GM23338 (cell line): ENCODE data around the gene ZNF474. TPM values are rescaled to one million over a fixed set of nuclear protein-coding genes. Genes with fewer than 3 reads are reported as not detected.

Experiments
- ATAC-seq: fragments of 200-7000 bp; cut with Tn5 transposase; 3 replicates; pipeline ENCODE4 v1.9.1; 2020
- DNase-seq: peaks from one replicate; pipeline ENCODE4 v3.0.0-alpha.2; 2015; ENCODE audit warnings: low spot score
- H2AFZ ChIP-seq: fragments of 200-600 bp; sonication (generic); 2 replicates; pipeline ENCODE4 v1.8.0; 2016; ENCODE audit warnings: antibody characterized with exemption, mild to moderate bottlenecking, moderate library complexity
- H3F3A ChIP-seq: fragments of 200-600 bp; sonication (generic); replicated peaks from 2 replicates; pipeline ENCODE4 v1.8.0; 2017; ENCODE audit warnings: antibody characterized with exemption, mixed run types, low read depth
- H3K27ac ChIP-seq: fragments of 200-600 bp; sonication (generic); 2 replicates; pipeline ENCODE4 v1.6.1; 2016; ENCODE audit warnings: low read depth
- H3K27me3 ChIP-seq: fragments of 200-600 bp; sonication (generic); 2 replicates; pipeline ENCODE4 v1.8.0; 2016; ENCODE audit warnings: mild to moderate bottlenecking, mixed run types, moderate library complexity; ENCODE audit not compliant: insufficient read depth
- H3K36me3 ChIP-seq: fragments of 200-600 bp; sonication (generic); 2 replicates; pipeline ENCODE4 v1.8.0; 2016; ENCODE audit warnings: mild to moderate bottlenecking; ENCODE audit not compliant: insufficient read depth
- H3K4me1 ChIP-seq: fragments of 200-600 bp; sonication (generic); 2 replicates; pipeline ENCODE4 v1.8.0; 2016; ENCODE audit warnings: mild to moderate bottlenecking, moderate library complexity; ENCODE audit not compliant: insufficient read depth
- H3K4me2 ChIP-seq: fragments of 200-600 bp; sonication (generic); 2 replicates; pipeline ENCODE4 v1.7.1; 2017; ENCODE audit warnings: mixed run types
- H3K4me3 ChIP-seq: fragments of 200-600 bp; sonication (generic); 2 replicates; pipeline ENCODE4 v1.6.1; 2016; ENCODE audit warnings: mixed run types
- H3K79me2 ChIP-seq: fragments of 200-600 bp; sonication (generic); replicated peaks from 2 replicates; pipeline ENCODE4 v1.8.0; 2017; ENCODE audit warnings: mild to moderate bottlenecking; ENCODE audit not compliant: insufficient read depth
- H3K9me2 ChIP-seq: fragments of 200-600 bp; sonication (generic); 2 replicates; pipeline ENCODE4 v1.8.0; 2017; ENCODE audit not compliant: insufficient read depth
- H4K20me1 ChIP-seq: fragments of 200-600 bp; sonication (generic); replicated peaks from 2 replicates; pipeline ENCODE4 v1.8.0; 2017; ENCODE audit warnings: mild to moderate bottlenecking; ENCODE audit not compliant: insufficient read depth
- H3K27ac Mint-ChIP-seq: 2 replicates; pipeline ENCODE4 v1.8.0; 2020; ENCODE audit warnings: inconsistent platforms, mild to moderate bottlenecking, moderate library complexity, mixed read lengths
- H3K27me3 Mint-ChIP-seq: 3 replicates; pipeline ENCODE4 v1.8.0; 2022; ENCODE audit warnings: low read depth, mild to moderate bottlenecking, moderate library complexity, mixed read lengths, inconsistent platforms; ENCODE audit not compliant: insufficient read depth, poor library complexity
- H3K36me3 Mint-ChIP-seq: 3 replicates; pipeline ENCODE4 v1.8.0; 2021; ENCODE audit warnings: low read depth, mild to moderate bottlenecking, inconsistent platforms, moderate library complexity, mixed read lengths
- H3K4me1 Mint-ChIP-seq: 3 replicates; pipeline ENCODE4 v1.8.0; 2020; ENCODE audit warnings: mild to moderate bottlenecking, inconsistent platforms, mixed read lengths
- H3K4me3 Mint-ChIP-seq: 3 replicates; pipeline ENCODE4 v1.8.0; 2021; ENCODE audit warnings: moderate library complexity, mild to moderate bottlenecking, inconsistent platforms, mixed read lengths
- H3K9me3 Mint-ChIP-seq: 3 replicates; pipeline ENCODE4 v1.8.0; 2020; ENCODE audit warnings: moderate library complexity, mild to moderate bottlenecking, inconsistent platforms, mixed read lengths
- CREB1 ChIP-seq: fragments of 250-450 bp; sonication (Bioruptor Pico); IDR thresholded peaks from 2 replicates; pipeline ENCODE4 v1.5.0; 2020; ENCODE audit warnings: low read depth, mild to moderate bottlenecking, moderate library complexity
- CTCF ChIP-seq, 2 experiments: fragments of 200-600 bp in 1 of 2; sonication (generic) in 1 of 2; conservative IDR thresholded peaks; 2 replicates each; pipeline versions ENCODE4 v1.5.1 to v1.6.1; 2016 to 2017; ENCODE audit warnings: antibody characterized with exemption in 2 of 2, low read depth in 2 of 2, mild to moderate bottlenecking in 2 of 2, moderate library complexity in 1 of 2
- EZH2 ChIP-seq: fragments of 200-600 bp; sonication (generic); IDR thresholded peaks from one replicate; pipeline ENCODE4 v1.8.0; 2017; ENCODE audit warnings: antibody characterized with exemption, mild to moderate bottlenecking, low read depth; ENCODE audit not compliant: unreplicated experiment
- EZH2phosphoT487 ChIP-seq: fragments of 200-600 bp; sonication (generic); IDR thresholded peaks from one replicate; pipeline ENCODE4 v1.8.1; 2018; ENCODE audit warnings: antibody characterized with exemption; ENCODE audit not compliant: unreplicated experiment
- JUNB ChIP-seq: IDR thresholded peaks from one replicate; pipeline ENCODE4 v1.6.1; 2016; ENCODE audit warnings: antibody characterized with exemption; ENCODE audit not compliant: unreplicated experiment
- NANOG ChIP-seq: IDR thresholded peaks from 2 replicates; pipeline ENCODE4 v1.6.1; 2016; ENCODE audit warnings: antibody characterized with exemption, borderline replicate concordance
- STAT1 ChIP-seq: IDR thresholded peaks from one replicate; pipeline ENCODE4 v1.6.1; 2016; ENCODE audit warnings: antibody characterized with exemption; ENCODE audit not compliant: unreplicated experiment
- ZNF331 ChIP-seq: fragments of 250-450 bp; sonication (Bioruptor Pico); IDR thresholded peaks from 2 replicates; pipeline ENCODE4 v1.5.0; 2020; ENCODE audit warnings: low read depth, mild to moderate bottlenecking, moderate library complexity
- ZNF462 ChIP-seq: fragments of 250-450 bp; sonication (Bioruptor Pico); IDR thresholded peaks from 2 replicates; pipeline ENCODE4 v1.5.0; 2020; ENCODE audit warnings: mild to moderate bottlenecking, moderate library complexity
- polyA plus RNA-seq: library from polyadenylated mRNA; unstranded; fragments of >200 nt; fragmentation: Nextera tagmentation; extraction: Ambion mirVana; gene quantifications from 2 replicates; pipeline ENCODE4 v1.2.1, GENCODE V29; 2016
- total RNA-seq: library from RNA; depleted of rRNA; stranded (reverse); fragments of >200 nt; shearing (Covaris generic); gene quantifications from 2 replicates; pipeline ENCODE4 v1.2.3, GENCODE V29; 2014
- TF ChIP-seq, protein P1 (sequence below): IDR thresholded peaks from one replicate; pipeline ENCODE4 v1.6.1; 2018; ENCODE audit warnings: antibody characterized with exemption; ENCODE audit not compliant: unreplicated experiment

ZNF474 gene
- total and polyA plus RNA-seq, 2 experiments from 2014 or later: 0.59 TPM; not detected in 1

DNA sequence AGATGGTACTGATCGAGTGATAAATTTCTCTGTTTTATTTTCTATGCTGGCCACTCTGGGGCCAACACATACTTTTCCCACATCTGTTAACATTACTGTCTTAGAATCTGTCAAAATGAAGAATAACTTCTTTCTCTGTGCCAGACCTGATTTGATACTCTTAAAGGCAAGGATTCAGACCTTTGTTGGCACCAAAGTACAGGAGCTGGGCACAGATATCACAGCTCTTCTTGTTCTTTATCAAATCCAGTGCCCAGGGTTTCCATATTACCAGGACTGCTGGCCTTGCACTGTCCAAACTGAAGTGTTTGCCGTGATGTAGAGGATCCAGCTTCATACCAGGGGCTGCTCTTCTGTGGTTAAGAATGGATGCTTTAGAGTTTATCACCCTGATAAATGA is 20.9 kb downstream of the ZNF474 start:
- Histone ChIP-seq H3F3A (no peaks in the 10 kb centered on the region), H3K9me2 (peaks cover 2% of the 10 kb centered on the region; the same call in 1 of the 2 replicates), H3K4me3 (no peak overlapping the region), H3K4me1 (no peaks in the 10 kb centered on the region), H3K27me3 (no peaks in the 10 kb centered on the region), H3K36me3 (no peaks in the 10 kb centered on the region), H2AFZ (0 out of 2 replicates have a peak overlapping the region, but pooled peaks have one; percentile 5), H3K27ac (no peak overlapping the region), H3K79me2 (no peaks in the 10 kb centered on the region), H4K20me1 (no peaks in the 10 kb centered on the region), H3K4me2 (no peak overlapping the region)
- Mint-ChIP-seq H3K27ac (no peak overlapping the region), H3K9me3 (no peaks in the 10 kb centered on the region), H3K36me3 (no peaks in the 10 kb centered on the region), H3K27me3 (no peaks in the 10 kb centered on the region), H3K4me3 (no peak overlapping the region), H3K4me1 (peaks cover 3% of the 10 kb centered on the region)
- no peak for DNase-seq
- TF ChIP-seq EZH2: no peak
- no peak for TF ChIP-seq JUNB
- TF ChIP-seq ZNF462: no peak
- no peak for TF ChIP-seq NANOG
- no peak for TF ChIP-seq STAT1
- TF ChIP-seq ZNF331 (CRISPR knock-in tag): no peak
- ATAC-seq: no peak

- Histone ChIP-seq H3K27ac (no peak overlapping the region), H3F3A (no peaks in the 10 kb centered on the region), H3K4me3 (no peak overlapping the region), H3K4me1 (no peaks in the 10 kb centered on the region), H3K4me2 (no peak overlapping the region), H3K27me3 (no peaks in the 10 kb centered on the region), H3K36me3 (no peaks in the 10 kb centered on the region), H3K9me2 (peaks cover 2% of the 10 kb centered on the region; the same call in 1 of the 2 replicates), H2AFZ (no peak overlapping the region), H3K79me2 (no peaks in the 10 kb centered on the region), H4K20me1 (no peaks in the 10 kb centered on the region)
- ATAC-seq (no peak), DNase-seq (no peak)
- H3K4me3 Mint-ChIP-seq: no peak overlapping the region
- H3K9me3 Mint-ChIP-seq: no peaks in the 10 kb centered on the region
- H3K27me3 Mint-ChIP-seq: no peaks in the 10 kb centered on the region
- H3K36me3 Mint-ChIP-seq: no peaks in the 10 kb centered on the region
- no peaks in the 10 kb centered on the region; the same call in 2 of the 3 replicates for H3K4me1 Mint-ChIP-seq
- H3K27ac Mint-ChIP-seq: no peak overlapping the region
- TF ChIP-seq NANOG (no peak), CTCF (conservative IDR thresholded peaks at IDR 0.05; ENCODE audit: low read depth in 2 of 2) (no peak), CREB1 (CRISPR knock-in tag) (no peak), EZH2phosphoT487 (no peak), EZH2 (no peak)
- TF ChIP-seq, protein P1, sequence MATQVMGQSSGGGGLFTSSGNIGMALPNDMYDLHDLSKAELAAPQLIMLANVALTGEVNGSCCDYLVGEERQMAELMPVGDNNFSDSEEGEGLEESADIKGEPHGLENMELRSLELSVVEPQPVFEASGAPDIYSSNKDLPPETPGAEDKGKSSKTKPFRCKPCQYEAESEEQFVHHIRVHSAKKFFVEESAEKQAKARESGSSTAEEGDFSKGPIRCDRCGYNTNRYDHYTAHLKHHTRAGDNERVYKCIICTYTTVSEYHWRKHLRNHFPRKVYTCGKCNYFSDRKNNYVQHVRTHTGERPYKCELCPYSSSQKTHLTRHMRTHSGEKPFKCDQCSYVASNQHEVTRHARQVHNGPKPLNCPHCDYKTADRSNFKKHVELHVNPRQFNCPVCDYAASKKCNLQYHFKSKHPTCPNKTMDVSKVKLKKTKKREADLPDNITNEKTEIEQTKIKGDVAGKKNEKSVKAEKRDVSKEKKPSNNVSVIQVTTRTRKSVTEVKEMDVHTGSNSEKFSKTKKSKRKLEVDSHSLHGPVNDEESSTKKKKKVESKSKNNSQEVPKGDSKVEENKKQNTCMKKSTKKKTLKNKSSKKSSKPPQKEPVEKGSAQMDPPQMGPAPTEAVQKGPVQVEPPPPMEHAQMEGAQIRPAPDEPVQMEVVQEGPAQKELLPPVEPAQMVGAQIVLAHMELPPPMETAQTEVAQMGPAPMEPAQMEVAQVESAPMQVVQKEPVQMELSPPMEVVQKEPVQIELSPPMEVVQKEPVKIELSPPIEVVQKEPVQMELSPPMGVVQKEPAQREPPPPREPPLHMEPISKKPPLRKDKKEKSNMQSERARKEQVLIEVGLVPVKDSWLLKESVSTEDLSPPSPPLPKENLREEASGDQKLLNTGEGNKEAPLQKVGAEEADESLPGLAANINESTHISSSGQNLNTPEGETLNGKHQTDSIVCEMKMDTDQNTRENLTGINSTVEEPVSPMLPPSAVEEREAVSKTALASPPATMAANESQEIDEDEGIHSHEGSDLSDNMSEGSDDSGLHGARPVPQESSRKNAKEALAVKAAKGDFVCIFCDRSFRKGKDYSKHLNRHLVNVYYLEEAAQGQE: no peak
Measured at GRCh38 chr5:122151640-122152039, 22.3 kb downstream of the ZNF474 start.
